Measurements from ENCODE around the gene ELOVL4.

Gene ELOVL4

GRCh38 chr6:79911992-79912391 lies 35.4 kb downstream of the ELOVL4 start:
- no peak for DNase-seq

GRCh38 chr6:79909517-79909916 lies 37.8 kb downstream of the ELOVL4 start:
- DNase-seq, result no peak

GRCh38 chr6:79902046-79902445 lies 45.3 kb downstream of the ELOVL4 start:
- no peak for DNase-seq

GRCh38 chr6:79898076-79898475 lies 49.3 kb downstream of the ELOVL4 start:
- DNase-seq, result no peak

GRCh38 chr6:79896075-79896449 lies 51.3 kb downstream of the ELOVL4 start:
- DNase-seq, result no peak

GRCh38 chr6:79895382-79896074 lies 51.8 kb downstream of the ELOVL4 start:
- no peak for DNase-seq

GRCh38 chr6:79894939-79895338 lies 52.4 kb downstream of the ELOVL4 start:
- no peak for DNase-seq

GRCh38 chr6:79888587-79888986 lies 58.8 kb downstream of the ELOVL4 start:
- no peak for DNase-seq

GRCh38 chr6:79878142-79878748 lies 69.1 kb downstream of the ELOVL4 start:
- no peak for DNase-seq

GRCh38 chr6:79874531-79875134 lies 72.7 kb downstream of the ELOVL4 start:
- DNase-seq, result no peak

GRCh38 chr6:79872986-79873385 lies 74.4 kb downstream of the ELOVL4 start:
- no peak for DNase-seq

GRCh38 chr6:79872303-79872702 lies 75.0 kb downstream of the ELOVL4 start:
- DNase-seq, result no peak

- DNase-seq, result peak; percentile 83
Measured at GRCh38 chr6:79869600-79870084, 77.7 kb downstream of the ELOVL4 start.

- no peak for DNase-seq
Measured at GRCh38 chr6:79869184-79869583, 78.2 kb downstream of the ELOVL4 start.

GRCh38 chr6:79868098-79868722 lies 79.1 kb downstream of the ELOVL4 start:
- DNase-seq, result peak; percentile 87

Measured in NCI-H146 (cell line).